GM19395 (cell line): ENCODE data around the gene BRINP1.

ENCODE experiments used
- ATAC-seq: cut with Tn5 transposase; IDR thresholded peaks from one replicate; pipeline ENCODE4 v1.9.1; 2021; ENCODE audit warnings: mild to moderate bottlenecking, moderate library complexity; ENCODE audit not compliant: unreplicated experiment

BRINP1 gene

GRCh38 chr9:119148855-119149254 is 220.4 kb downstream of the BRINP1 start:
- ATAC-seq: no peak

- ATAC-seq: no peak
Observed at GRCh38 chr9:119137479-119137878, 231.8 kb downstream of the BRINP1 start.

GRCh38 chr9:119126040-119126439 is 243.2 kb downstream of the BRINP1 start:
- no peak for ATAC-seq

GRCh38 chr9:119121899-119122298 is 247.3 kb downstream of the BRINP1 start:
- no peak for ATAC-seq

GRCh38 chr9:119117409-119117808 is 251.8 kb downstream of the BRINP1 start:
- no peak for ATAC-seq
